CD4-positive, alpha-beta T cell treated with Interleukin-4 for 1 hour (primary cell): Measurements from ENCODE around the gene TGIF1.
A peak's percentile ranks its signal among the peaks of the same experiment; 100 is the strongest.

ENCODE experiments used
- DNase-seq, 2 donors: peaks; one replicate each; pipeline ENCODE4 v3.0.0-alpha.2; 2020 to 2022

Gene TGIF1

DNA sequence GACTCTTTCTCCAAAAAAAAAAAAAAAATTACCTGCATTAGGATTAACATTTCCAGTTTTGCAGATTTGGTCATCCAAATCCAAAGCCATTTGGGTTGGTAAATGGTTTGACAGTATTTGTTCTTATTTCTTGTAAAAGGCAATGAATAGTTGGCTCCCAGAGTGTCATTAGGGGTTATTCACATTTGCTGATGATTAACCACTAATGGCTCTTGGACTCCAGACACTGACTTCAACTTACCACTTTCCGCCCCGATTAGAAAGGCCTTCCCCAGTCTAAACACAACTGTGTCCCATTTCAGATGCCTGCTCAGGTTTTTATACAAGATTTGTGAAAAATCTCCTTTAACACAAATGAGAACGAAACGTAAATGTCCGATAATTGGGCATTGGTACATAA is 9.6 kb upstream of the TGIF1 start:
- DNase-seq, result no peak

GRCh38 chr18:3441290-3441689 is 8.7 kb upstream of the TGIF1 start:
- DNase-seq, result peak; percentile 37 to 46

GRCh38 chr18:3442919-3443318 is 7.1 kb upstream of the TGIF1 start:
- no peak for DNase-seq

- no peak for DNase-seq
These were observed 5.7 kb upstream of the TGIF1 start for GRCh38 chr18:3444296-3444695.

DNA sequence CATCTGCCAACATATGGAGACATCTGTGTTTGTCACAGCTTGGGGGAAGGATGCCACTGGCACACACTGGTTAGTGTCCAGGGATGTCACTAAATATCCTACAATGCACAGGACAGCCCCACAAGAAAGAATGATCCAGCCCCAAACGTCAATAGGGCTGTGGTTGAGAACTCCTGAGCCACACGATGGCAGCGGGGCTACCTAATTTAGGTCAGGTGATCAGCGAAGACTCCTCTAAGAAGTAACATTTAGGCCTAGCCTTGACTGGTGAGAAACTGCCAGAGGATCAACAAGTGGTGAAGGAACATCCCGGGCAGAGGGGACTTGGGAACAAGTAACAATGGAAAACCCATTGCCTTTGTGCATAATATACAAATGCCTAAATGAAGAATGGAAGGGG is 5.0 kb upstream of the TGIF1 start:
- DNase-seq, result no peak

GRCh38 chr18:3447068-3447894 is 2.7 kb upstream of the TGIF1 start:
- no peak for DNase-seq

DNA sequence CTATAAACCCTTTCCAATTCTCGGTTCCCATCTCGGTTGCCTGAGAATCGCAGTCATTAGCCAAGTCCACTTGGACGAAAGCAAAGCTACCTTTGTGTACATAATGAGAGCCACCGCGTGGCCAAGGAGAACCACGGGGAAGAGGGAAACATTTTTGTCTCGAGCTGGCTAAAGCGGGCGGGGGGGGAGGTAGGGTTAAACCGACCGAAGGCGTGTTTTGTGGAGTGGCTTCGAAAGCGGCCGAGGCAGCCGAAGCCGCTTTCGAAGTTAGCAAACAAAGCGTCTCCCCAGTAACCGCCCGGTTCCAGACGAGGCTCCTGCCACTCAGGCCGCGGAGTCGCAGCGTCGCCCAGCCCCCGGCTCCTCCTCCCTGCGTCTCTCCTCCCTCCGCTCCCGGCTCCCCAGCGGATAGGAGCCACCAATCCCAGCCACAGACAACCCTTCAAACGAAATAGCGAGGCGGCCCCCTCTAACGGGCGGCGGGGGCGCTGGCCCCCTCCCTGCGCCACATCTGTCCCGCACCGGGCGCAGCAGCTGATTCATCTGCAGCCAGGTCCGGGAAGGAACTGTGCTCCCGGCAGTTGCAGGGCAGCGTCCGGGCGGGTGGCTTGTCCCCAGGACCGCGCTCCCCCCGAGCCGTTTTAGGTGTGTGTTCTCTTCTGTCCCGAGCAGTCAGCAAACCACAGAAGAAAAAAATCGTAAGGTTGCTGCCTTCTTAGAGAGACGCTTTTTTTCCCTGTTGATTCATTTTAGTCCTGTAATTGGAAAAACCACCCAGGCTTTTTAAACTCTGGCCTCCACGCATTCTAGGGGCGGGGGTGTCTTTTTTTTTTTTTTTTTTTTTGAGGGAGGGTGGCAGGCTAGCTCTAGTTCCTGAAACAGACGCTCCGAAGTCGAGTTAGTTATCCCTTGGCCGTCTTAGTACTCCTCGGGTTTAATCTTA is 1.8 kb upstream of the TGIF1 start:
- DNase-seq, result peak; percentile 90 to 94

DNA sequence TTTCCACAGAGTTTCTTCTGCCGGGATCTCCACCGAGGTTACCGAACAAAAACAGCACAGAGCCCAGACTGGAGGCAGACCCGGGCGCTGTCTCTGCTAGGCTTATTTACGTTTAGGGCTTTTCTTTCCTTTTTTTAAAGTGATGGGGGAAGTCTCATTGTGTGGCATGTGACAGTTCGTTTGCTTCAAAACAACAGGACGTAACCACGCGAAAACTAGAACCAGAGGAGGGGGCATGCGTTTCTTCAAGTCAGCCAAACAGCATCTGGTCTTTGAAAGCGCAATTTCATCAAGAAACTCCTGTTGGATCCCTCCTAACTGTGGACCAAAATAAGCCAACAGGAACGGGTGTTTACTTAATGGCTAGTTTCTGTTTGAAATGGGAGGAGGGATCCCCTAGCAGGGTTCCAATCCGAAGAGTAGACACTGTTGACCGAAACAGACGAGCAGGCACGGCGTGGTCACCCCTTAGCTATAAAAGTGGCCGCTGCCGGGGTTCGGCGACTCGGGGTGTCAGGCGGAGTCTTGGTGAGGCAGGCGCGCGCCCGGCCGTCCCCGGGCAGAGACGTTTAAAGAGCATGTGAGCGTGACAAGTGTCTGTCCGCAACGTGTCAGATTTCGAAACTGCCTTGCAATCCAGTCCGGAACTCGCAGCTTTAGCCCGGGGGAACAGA is 997 bp upstream of the TGIF1 start:
- DNase-seq, result peak; percentile 87 to 92

DNA sequence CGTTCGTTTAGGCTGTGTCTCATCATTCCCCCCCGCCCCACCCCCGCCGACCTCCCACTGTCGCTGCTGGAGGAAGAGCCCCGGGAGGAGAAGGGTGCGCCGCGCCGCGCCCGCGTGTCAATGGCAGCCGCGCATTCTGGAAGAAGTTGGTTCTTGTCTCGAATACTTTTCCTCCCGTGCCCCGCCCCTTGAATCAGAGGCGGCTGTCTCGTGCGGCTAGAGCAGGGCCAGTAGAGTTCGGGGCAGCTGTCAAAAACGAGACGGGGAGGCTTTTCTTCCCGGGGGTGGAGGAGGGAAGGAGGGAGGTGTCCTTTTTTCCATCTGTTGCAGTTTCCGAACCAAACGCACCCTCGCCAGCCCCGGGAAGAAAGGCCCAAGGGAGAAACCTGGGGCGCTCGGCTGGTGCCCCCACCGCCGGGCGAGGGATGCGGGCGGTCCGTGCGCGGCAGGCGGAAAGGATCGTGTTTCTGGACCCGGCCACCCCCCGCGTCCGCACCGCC is 410 bp upstream of the TGIF1 start:
- DNase-seq, result no peak

DNA sequence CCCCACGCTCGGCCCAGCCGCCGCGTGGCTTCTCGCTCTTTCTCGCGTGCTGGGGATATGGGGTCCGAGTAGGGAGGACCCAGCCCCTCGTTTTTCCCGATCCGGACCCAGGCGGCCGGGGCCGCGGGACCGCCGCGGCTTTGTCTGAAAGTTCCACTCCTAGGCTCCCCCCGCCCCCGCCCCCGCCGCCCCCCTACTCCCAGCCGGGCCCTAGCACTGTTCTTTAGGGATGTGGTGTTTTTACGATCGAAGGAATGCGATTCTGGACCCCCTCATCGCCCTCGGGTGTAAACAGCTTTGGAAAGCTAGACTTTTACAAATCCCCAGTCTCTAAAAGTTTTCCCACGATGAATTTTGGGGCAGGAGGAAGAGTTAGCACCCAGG is 819 bp downstream of the TGIF1 start:
- no peak for DNase-seq

GRCh38 chr18:3451183-3451988 is 1.4 kb downstream of the TGIF1 start:
- DNase-seq, result peak; percentile 84 to 87

DNA sequence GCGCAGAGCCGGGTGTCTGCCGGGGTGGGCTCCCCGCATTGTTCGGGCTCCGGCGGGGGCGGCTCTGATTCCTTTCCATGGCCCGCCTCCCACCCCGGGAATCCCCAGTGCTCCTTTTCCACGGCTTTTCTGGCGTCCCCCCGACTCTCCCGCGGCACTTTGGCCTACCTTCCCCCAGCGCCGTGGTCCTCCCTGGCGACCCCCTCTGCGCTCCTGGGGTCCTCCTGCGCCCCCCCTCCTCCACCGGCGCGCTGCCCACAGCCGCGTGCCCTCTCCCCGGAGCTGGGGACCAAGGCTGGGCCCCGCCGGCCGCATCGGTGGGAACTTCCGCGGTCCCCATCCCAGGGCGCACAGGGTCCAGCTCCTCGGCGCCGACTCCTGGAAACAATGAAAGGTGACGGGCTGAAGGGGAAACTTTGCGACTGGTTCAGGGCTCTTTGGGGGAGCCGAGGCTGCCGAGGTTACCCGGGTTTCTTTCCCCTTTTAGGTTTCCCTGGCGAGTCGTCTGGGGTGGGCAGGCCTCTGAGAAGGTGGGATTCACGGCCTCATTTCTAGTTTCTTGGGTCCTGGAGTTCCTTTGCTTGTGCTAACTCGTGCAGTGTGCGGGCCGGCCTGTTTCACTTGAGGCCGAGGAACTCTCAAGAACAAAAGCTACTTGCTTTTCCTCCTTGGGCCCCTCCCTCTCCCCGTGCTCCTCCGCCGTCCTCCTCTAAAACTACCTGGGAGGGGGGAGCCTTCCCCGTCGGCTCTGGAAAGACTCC is 2.2 kb downstream of the TGIF1 start:
- peak; percentile 25 to 38 for DNase-seq

GRCh38 chr18:3452750-3453539 is 3.0 kb downstream of the TGIF1 start:
- no peak for DNase-seq

GRCh38 chr18:3453540-3454364 is 3.8 kb downstream of the TGIF1 start:
- peak in 1 of 2 donors; percentile 62 for DNase-seq

DNA sequence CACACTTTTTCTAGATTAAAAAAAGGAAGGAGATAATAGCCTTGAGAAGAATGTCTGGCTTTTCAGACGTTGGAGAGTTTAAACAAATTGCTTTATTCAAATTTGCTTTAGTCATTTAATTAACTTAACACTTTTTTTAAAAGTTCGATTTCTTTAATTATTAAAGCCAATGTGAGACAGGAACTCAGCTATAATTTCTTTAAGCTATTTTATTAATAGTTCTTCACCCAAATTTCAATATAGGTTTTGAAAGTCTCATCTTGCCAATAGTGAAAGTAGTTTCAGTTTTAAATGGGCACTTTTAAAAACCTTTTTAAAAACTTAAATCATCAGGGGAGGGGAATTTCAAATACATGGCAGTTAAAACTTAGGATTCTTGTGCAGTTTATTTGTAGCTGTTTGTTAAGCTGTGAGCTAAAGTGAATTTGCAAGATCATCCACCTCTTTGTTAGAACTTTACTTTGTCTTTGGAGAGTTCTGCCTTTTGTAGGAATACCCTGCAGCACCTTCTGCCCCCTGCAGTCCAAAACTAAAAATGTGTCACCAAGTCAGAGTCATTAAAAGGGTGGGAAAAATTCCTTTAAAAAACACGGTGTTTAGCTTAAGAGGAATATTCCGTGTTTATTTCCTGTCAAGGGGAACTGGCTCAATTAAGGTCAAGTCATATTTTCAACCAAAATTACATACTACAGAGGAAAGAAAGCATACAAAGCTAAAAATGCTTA is 4.6 kb downstream of the TGIF1 start:
- peak; percentile 43 to 69 for DNase-seq

DNA sequence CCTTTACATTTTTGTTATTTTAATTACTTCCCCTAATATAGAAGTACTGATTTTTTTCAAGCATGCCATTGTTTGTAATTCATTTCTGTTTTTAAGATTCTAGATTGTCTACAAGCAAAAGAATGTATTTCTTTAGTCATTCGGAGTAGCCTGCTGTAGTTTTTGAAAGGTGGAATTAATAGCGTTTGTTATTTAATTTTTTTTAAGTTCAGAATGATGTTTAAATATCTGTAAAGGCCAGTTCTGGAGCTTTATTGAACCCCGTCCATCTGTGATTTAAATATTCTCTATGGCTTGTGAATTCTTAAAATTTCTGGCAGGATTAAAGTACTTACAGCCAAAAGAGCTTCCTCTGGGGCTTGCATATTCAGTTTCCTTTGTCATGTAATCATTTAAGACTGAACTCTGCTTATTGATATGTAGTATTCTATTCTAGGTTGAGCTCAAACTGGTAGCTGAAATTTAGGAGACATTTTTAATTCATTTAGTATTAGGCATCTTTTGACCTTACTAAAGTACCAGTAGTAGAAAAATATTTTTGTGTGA is 5.2 kb downstream of the TGIF1 start:
- no peak for DNase-seq

- no peak for DNase-seq
These were observed 6.1 kb downstream of the TGIF1 start for GRCh38 chr18:3455907-3456685.

GRCh38 chr18:3456686-3457069 is 6.7 kb downstream of the TGIF1 start:
- no peak for DNase-seq
